Upper lobe of left lung (tissue), 6 donors: ENCODE measurements around the gene ART4. TPM values are rescaled to one million over a fixed set of nuclear protein-coding genes. Genes with fewer than 3 reads are reported as not detected.
A peak's percentile ranks its signal among the peaks of the same experiment; 100 is the strongest.

ENCODE experiments used
- ATAC-seq, 2 donors: fragments of 200-7000 bp; cut with Tn5 transposase; one replicate each; pipeline ENCODE4 v1.9.1; 2022; ENCODE audit warnings: mild to moderate bottlenecking in 2 of 2, moderate library complexity in 2 of 2; ENCODE audit not compliant: low FRiP score in 2 of 2
- DNase-seq, 2 donors: peaks; one replicate each; pipeline ENCODE4 v3.0.0-alpha.2; 2019 to 2020
- H3K27ac ChIP-seq, 4 donors: fragments of 200-600 bp; sonication (generic); one replicate each; pipeline ENCODE4 v1.5.1; 2016 to 2019
- H3K27me3 ChIP-seq, 4 donors: fragments of 200-600 bp; sonication (generic); one replicate each; pipeline ENCODE4 v1.5.1; 2017 to 2019
- H3K36me3 ChIP-seq, 4 donors: fragments of 200-600 bp; sonication (generic); one replicate each; pipeline ENCODE4 v1.5.1; 2016 to 2019
- H3K4me1 ChIP-seq, 4 donors: fragments of 200-600 bp; sonication (generic); one replicate each; pipeline ENCODE4 v1.5.1; 2018 to 2019
- H3K4me3 ChIP-seq, 4 donors: fragments of 200-600 bp; sonication (generic); one replicate each; pipeline ENCODE4 v1.5.1; 2017 to 2019; ENCODE audit warnings: mild to moderate bottlenecking in 2 of 4, moderate library complexity in 1 of 4
- H3K9me3 ChIP-seq, 4 donors: fragments of 200-600 bp; sonication (generic); one replicate each; pipeline ENCODE4 v1.5.1; 2018 to 2019
- CTCF ChIP-seq, 6 experiments: fragments of 450-650 bp in 4 of 6; fragments of 200-600 bp in 2 of 6; sonication (generic) in 2 of 6; IDR thresholded peaks; one replicate each; pipeline ENCODE4 v1.5.1; 2016 to 2019; ENCODE audit warnings: antibody characterized with exemption in 6 of 6
- EP300 ChIP-seq, 4 donors: sonication (generic); formaldehyde crosslinking; IDR thresholded peaks; one replicate each; pipeline ENCODE4 v1.5.1; 2017; ENCODE audit warnings: antibody characterized with exemption in 4 of 4, control low read depth in 2 of 4
- POLR2A ChIP-seq, 4 donors: fragments of 450-650 bp; IDR thresholded peaks; one replicate each; pipeline ENCODE4 v1.5.1; 2016 to 2017; ENCODE audit warnings: antibody characterized with exemption in 4 of 4, mild to moderate bottlenecking in 2 of 4
- POLR2AphosphoS5 ChIP-seq, 2 donors: sonication (generic); formaldehyde crosslinking; IDR thresholded peaks; one replicate each; pipeline ENCODE4 v1.5.1; 2017; ENCODE audit warnings: antibody characterized with exemption in 2 of 2
- WGBS, 2 donors: methylation state at CpG; one replicate each; pipeline ENCODE4 v1.1.5; 2017 to 2018; 5-methylcytosine and 5-hydroxymethylcytosine counted together
- total RNA-seq, 6 donors: library from RNA; depleted of rRNA in 4 of 6; stranded (reverse); fragments of >200 nt in 4 of 6; gene quantifications; one replicate each; pipeline versions ENCODE4 v1.1.0 to v1.2.1, GENCODE V29; 2016 to 2021
- donor health status: DM: no; HTN: no; CAD: no; lungs with moderate emphysema.
- donor health status: DM: no; HTN: yes; CAD: no; lungs with severe emphysema.

Gene ART4
- total RNA-seq, 6 donors from 2014 or later: 0.55 to 5.8 (median 2.1) TPM

GRCh38 chr12:14782756-14783155 lies 60.6 kb downstream of the ART4 start:
- H3K27ac ChIP-seq: no peak overlapping the region
- DNase-seq (no peak), ATAC-seq (no peak)
- H3K4me3 ChIP-seq: no peak overlapping the region
- H3K9me3 ChIP-seq: no peaks in the 10 kb centered on the region
- H3K4me1 ChIP-seq: no peaks in the 10 kb centered on the region
- peaks cover 11 to 36% (median 15%) of the 10 kb centered on the region in 4 donors for H3K36me3 ChIP-seq
- TF ChIP-seq POLR2A (IDR thresholded peaks at IDR 0.05) (no peak), EP300 (IDR thresholded peaks at IDR 0.05) (no peak), CTCF (IDR thresholded peaks at IDR 0.05) (no peak), POLR2AphosphoS5 (IDR thresholded peaks at IDR 0.05) (no peak)
- H3K27me3 ChIP-seq: no peaks in the 10 kb centered on the region

- H3K27ac ChIP-seq: no peak overlapping the region
- TF ChIP-seq POLR2AphosphoS5 (IDR thresholded peaks at IDR 0.05) (no peak), CTCF (IDR thresholded peaks at IDR 0.05) (no peak), POLR2A (IDR thresholded peaks at IDR 0.05) (no peak), EP300 (IDR thresholded peaks at IDR 0.05) (no peak)
Observed at GRCh38 chr12:14781563-14781962, 61.8 kb downstream of the ART4 start.

GRCh38 chr12:14780859-14781258 lies 62.5 kb downstream of the ART4 start:
- 86 to 90% methylated on average over 3 of the region's 3 CpGs for WGBS, 2 donors
- no peak for TF ChIP-seq POLR2A (IDR thresholded peaks at IDR 0.05)
- no peak for TF ChIP-seq CTCF (IDR thresholded peaks at IDR 0.05)
- TF ChIP-seq EP300 (IDR thresholded peaks at IDR 0.05): no peak
- TF ChIP-seq POLR2AphosphoS5 (IDR thresholded peaks at IDR 0.05): no peak

More at GRCh38 chr12:14781563-14781962, 61.8 kb downstream of the ART4 start:
- Histone ChIP-seq H3K4me1 (peaks cover 0 to 11% (median 5%) of the 10 kb centered on the region in 4 donors), H3K4me3 (no peak overlapping the region), H3K27me3 (no peaks in the 10 kb centered on the region), H3K36me3 (peaks cover under 1 to 24% (median 4%) of the 10 kb centered on the region in 4 donors), H3K9me3 (no peaks in the 10 kb centered on the region)
- DNase-seq (no peak), ATAC-seq (no peak)
- WGBS, 2 donors: 69% methylated on average over 2 of the region's 2 CpGs

GRCh38 chr12:14779834-14780233 lies 63.5 kb downstream of the ART4 start:
- Histone ChIP-seq H3K9me3 (no peaks in the 10 kb centered on the region), H3K27ac (no peak overlapping the region), H3K27me3 (no peaks in the 10 kb centered on the region), H3K4me1 (peaks cover 0 to 23% (median 13%) of the 10 kb centered on the region in 4 donors), H3K4me3 (no peak overlapping the region), H3K36me3 (peaks cover 0 to 9% (median 0%) of the 10 kb centered on the region in 4 donors)
- DNase-seq (no peak), ATAC-seq (no peak)
- WGBS, 2 donors: 96 to 97% methylated on average over 2 of the region's 2 CpGs
- TF ChIP-seq CTCF (IDR thresholded peaks at IDR 0.05) (no peak), EP300 (IDR thresholded peaks at IDR 0.05) (no peak), POLR2A (IDR thresholded peaks at IDR 0.05) (no peak), POLR2AphosphoS5 (IDR thresholded peaks at IDR 0.05) (no peak)

More at GRCh38 chr12:14780859-14781258, 62.5 kb downstream of the ART4 start:
- ATAC-seq (no peak), DNase-seq (no peak)
- Histone ChIP-seq H3K4me1 (peaks cover 0 to 18% (median 11%) of the 10 kb centered on the region in 4 donors), H3K4me3 (no peak overlapping the region), H3K27ac (no peak overlapping the region), H3K9me3 (no peaks in the 10 kb centered on the region), H3K27me3 (no peaks in the 10 kb centered on the region), H3K36me3 (peaks cover 0 to 17% (median 2%) of the 10 kb centered on the region in 4 donors)

- DNase-seq (no peak), ATAC-seq (no peak)
- H3K9me3 ChIP-seq: no peaks in the 10 kb centered on the region
- peaks cover 0 to 23% (median 13%) of the 10 kb centered on the region in 4 donors for H3K4me1 ChIP-seq
- no peaks in the 10 kb centered on the region for H3K36me3 ChIP-seq
- WGBS, 2 donors: 39 to 42% methylated on average over 3 of the region's 3 CpGs
- no peak for TF ChIP-seq POLR2AphosphoS5 (IDR thresholded peaks at IDR 0.05)
- no peak for TF ChIP-seq EP300 (IDR thresholded peaks at IDR 0.05)
- TF ChIP-seq CTCF (IDR thresholded peaks at IDR 0.05): no peak
- no peak for TF ChIP-seq POLR2A (IDR thresholded peaks at IDR 0.05)
- H3K27ac ChIP-seq: peak overlapping the region in 3 of 4 donors; percentile 21 to 98 (median 40)
- no peak overlapping the region for H3K4me3 ChIP-seq
- H3K27me3 ChIP-seq: no peaks in the 10 kb centered on the region
Observed at GRCh38 chr12:14777271-14777670, 66.1 kb downstream of the ART4 start.
